Rectal smooth muscle tissue (tissue), 1 donor: ENCODE data around the gene PRKCH.

Experiments
- H3K27ac ChIP-seq: one replicate; pipeline ENCODE4 v1.7.0; 2013; ENCODE audit warnings: low read depth, low read length, inconsistent platforms
- H3K27me3 ChIP-seq: one replicate; pipeline ENCODE4 v1.7.0; 2013; ENCODE audit warnings: low read length; ENCODE audit not compliant: control insufficient read depth, insufficient read depth
- H3K36me3 ChIP-seq: one replicate; pipeline ENCODE4 v1.7.0; 2013; ENCODE audit warnings: low read length; ENCODE audit not compliant: control insufficient read depth, insufficient read depth
- H3K4me1 ChIP-seq: one replicate; pipeline ENCODE4 v1.7.0; 2013; ENCODE audit warnings: low read length; ENCODE audit not compliant: control insufficient read depth, insufficient read depth
- H3K4me3 ChIP-seq: one replicate; pipeline ENCODE4 v1.7.0; 2013; ENCODE audit warnings: low read length
- H3K9ac ChIP-seq: one replicate; pipeline ENCODE4 v1.7.0; 2013; ENCODE audit warnings: low read length

PRKCH gene

DNA sequence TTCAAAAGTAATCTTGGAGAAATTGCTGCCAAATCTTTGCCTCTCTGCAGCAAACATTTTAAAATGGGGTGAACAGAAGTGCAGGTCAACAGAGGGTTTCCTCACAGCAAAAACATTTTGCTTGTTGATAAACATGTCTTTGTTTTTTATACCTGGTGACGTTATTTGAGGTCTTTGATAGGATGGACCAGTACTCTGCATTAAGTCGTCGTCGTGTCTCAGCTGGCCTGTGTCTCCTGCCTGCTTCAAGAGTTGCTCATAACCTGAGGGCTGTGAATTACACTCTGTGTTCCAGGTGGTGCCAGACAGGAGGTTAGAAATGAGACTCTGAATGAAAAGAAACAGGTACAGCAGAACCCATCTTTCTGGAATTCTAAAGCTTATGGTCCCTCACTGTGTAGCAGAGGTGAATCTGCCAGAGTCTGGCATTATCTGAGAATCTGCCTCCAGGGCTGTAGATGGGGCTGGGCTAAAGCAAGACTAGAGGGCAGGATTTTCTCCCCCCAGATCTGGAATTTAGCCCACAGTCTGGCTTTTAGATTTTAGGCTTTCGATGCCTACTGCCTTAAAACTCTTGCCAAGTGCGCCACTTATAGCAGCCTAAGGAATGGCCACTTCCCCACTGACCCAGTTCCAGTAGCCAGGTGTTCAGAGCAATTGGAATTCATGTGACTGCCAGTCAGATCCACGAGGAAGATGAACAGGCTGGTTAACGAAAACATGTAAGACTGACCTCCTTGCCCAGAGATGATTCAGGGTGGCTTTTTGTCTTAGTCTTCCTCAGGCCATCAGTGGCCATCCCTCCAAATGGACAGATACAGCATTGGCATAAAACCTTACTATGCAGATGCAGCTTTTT is 161.2 kb downstream of the PRKCH start:
- Histone ChIP-seq H3K27me3 (no peaks in the 10 kb centered on the region), H3K4me1 (no peaks in the 10 kb centered on the region), H3K9ac (no peak overlapping the region), H3K36me3 (no peaks in the 10 kb centered on the region), H3K27ac (no peak overlapping the region), H3K4me3 (no peak overlapping the region)

DNA sequence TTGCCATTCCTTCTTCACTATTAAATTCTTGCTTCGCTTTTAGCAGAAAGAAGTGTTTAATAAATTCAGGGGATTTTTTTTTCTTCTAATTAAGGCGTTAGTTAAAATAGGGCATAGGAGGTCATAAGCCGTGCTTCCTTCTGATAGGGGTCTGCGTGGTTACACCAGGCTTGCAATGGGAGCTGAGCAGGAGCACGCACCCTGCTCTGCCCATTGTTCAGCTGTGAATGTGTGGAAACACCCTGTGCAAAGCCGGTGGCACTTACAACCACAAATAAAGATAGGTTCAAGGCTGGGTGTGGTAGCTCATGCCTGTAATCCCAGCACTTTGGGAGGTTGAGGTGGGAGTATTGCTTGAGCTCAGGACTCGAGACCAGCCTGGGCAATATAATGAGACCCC is 162.1 kb downstream of the PRKCH start:
- H3K27ac ChIP-seq: no peak overlapping the region
- no peaks in the 10 kb centered on the region for H3K36me3 ChIP-seq
- no peaks in the 10 kb centered on the region for H3K4me1 ChIP-seq

GRCh38 chr14:61484031-61484430 is 162.7 kb downstream of the PRKCH start:
- Histone ChIP-seq H3K4me3 (no peak overlapping the region), H3K9ac (no peak overlapping the region), H3K27ac (no peak overlapping the region), H3K27me3 (no peaks in the 10 kb centered on the region), H3K4me1 (no peaks in the 10 kb centered on the region), H3K36me3 (no peaks in the 10 kb centered on the region)

More for the DNA sequence above, 162.1 kb downstream of the PRKCH start:
- Histone ChIP-seq H3K4me3 (no peak overlapping the region), H3K9ac (no peak overlapping the region), H3K27me3 (no peaks in the 10 kb centered on the region)

GRCh38 chr14:61484826-61485584 is 163.6 kb downstream of the PRKCH start:
- H3K9ac ChIP-seq: no peak overlapping the region
- no peaks in the 10 kb centered on the region for H3K27me3 ChIP-seq
- no peaks in the 10 kb centered on the region for H3K36me3 ChIP-seq

GRCh38 chr14:61485661-61486060 is 164.3 kb downstream of the PRKCH start:
- H3K9ac ChIP-seq: no peak overlapping the region
- no peaks in the 10 kb centered on the region for H3K27me3 ChIP-seq
- H3K4me3 ChIP-seq: no peak overlapping the region
- H3K27ac ChIP-seq: no peak overlapping the region
- H3K4me1 ChIP-seq: no peaks in the 10 kb centered on the region
- no peaks in the 10 kb centered on the region for H3K36me3 ChIP-seq

More at GRCh38 chr14:61484826-61485584, 163.6 kb downstream of the PRKCH start:
- H3K27ac ChIP-seq: no peak overlapping the region
- H3K4me3 ChIP-seq: no peak overlapping the region
- H3K4me1 ChIP-seq: no peaks in the 10 kb centered on the region

GRCh38 chr14:61486930-61487495 is 165.6 kb downstream of the PRKCH start:
- H3K9ac ChIP-seq: no peak overlapping the region
- H3K36me3 ChIP-seq: no peaks in the 10 kb centered on the region
- H3K27ac ChIP-seq: no peak overlapping the region
- no peak overlapping the region for H3K4me3 ChIP-seq
- H3K4me1 ChIP-seq: no peaks in the 10 kb centered on the region
- H3K27me3 ChIP-seq: no peaks in the 10 kb centered on the region

DNA sequence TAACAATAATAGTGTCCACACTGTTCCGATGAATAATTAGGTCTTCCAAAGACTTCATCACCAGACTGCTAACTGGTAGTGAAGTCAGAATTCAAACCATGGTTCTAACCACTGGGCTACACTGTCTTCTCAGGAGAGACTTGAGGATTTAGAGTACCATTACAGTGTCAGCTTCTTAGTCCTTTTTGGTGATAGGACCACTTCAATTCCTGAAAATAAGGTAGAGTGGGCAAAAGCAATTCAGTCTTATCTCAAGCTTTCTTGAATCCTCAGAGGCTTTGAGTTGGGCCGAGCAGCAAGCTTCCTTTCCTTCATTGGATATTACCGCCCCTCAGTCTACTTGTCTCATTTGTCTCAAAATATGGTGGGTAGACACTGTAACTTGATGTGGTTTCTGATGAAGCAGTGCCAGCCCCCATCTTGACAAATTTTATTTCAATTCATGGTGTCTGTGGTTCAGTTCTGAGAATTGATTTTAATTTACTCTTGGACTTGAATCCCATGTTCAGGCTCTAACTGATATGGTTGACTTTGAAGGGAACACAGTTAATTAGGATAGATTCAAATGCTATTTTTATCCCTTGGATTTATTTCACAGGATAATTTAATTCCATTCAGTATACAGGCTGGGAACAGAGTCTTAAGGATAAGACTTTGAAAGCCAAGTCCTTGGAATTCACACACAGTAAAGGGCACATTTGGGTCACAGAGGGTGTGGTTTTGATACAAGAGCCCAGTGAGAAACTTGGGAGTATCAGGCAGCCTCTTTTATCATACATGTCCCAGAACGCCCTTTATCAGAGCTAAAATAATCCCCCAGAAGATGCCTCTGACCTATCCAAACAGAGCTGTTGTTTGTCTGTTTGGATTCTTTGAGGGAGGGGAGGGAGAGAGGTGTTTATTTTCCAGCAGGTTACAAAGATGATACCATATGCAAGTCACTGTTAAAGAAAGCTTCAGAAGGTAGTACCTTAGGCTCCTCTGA is 167.3 kb downstream of the PRKCH start:
- H3K36me3 ChIP-seq: no peaks in the 10 kb centered on the region
- no peak overlapping the region for H3K27ac ChIP-seq
- H3K4me1 ChIP-seq: no peaks in the 10 kb centered on the region
- no peaks in the 10 kb centered on the region for H3K27me3 ChIP-seq
- H3K9ac ChIP-seq: no peak overlapping the region
- H3K4me3 ChIP-seq: no peak overlapping the region

DNA sequence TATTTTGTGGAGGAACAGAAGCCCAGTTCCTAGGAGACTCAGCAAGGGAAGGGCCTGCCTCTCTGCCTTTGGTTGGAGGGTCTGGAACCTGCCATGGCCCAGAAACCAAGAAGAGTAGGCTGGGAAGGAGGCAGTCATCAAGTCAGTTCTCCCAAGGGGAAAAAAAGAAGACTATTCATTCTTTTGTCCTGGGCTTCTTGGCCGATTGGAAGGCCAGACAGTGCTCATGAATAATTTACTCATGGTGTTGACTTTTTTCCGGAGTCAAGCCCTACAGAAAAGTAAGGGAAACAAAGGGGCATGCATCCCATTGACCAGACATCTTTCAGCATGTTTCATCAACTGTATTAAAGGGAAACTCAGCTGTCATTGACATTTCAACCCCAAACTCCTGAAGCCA is 168.1 kb downstream of the PRKCH start:
- H3K4me3 ChIP-seq: no peak overlapping the region
- no peak overlapping the region for H3K9ac ChIP-seq
- no peaks in the 10 kb centered on the region for H3K4me1 ChIP-seq
- H3K36me3 ChIP-seq: no peaks in the 10 kb centered on the region
- H3K27ac ChIP-seq: no peak overlapping the region
- no peaks in the 10 kb centered on the region for H3K27me3 ChIP-seq

GRCh38 chr14:61489932-61490331 is 168.6 kb downstream of the PRKCH start:
- Histone ChIP-seq H3K4me3 (no peak overlapping the region), H3K36me3 (no peaks in the 10 kb centered on the region), H3K4me1 (no peaks in the 10 kb centered on the region), H3K27me3 (no peaks in the 10 kb centered on the region), H3K27ac (no peak overlapping the region), H3K9ac (no peak overlapping the region)

GRCh38 chr14:61491224-61491623 is 169.8 kb downstream of the PRKCH start:
- Histone ChIP-seq H3K36me3 (no peaks in the 10 kb centered on the region), H3K4me3 (no peak overlapping the region), H3K9ac (no peak overlapping the region), H3K4me1 (no peaks in the 10 kb centered on the region), H3K27me3 (no peaks in the 10 kb centered on the region), H3K27ac (no peak overlapping the region)

- H3K4me1 ChIP-seq: no peaks in the 10 kb centered on the region
Observed at GRCh38 chr14:61491876-61492434, 170.6 kb downstream of the PRKCH start.

More at GRCh38 chr14:61491876-61492434, 170.6 kb downstream of the PRKCH start:
- H3K9ac ChIP-seq: no peak overlapping the region
- no peaks in the 10 kb centered on the region for H3K36me3 ChIP-seq
- H3K4me3 ChIP-seq: no peak overlapping the region
- H3K27me3 ChIP-seq: no peaks in the 10 kb centered on the region
- no peak overlapping the region for H3K27ac ChIP-seq
